Upper lobe of left lung (tissue), 6 donors: ENCODE results near the gene BCO1. TPM values are rescaled to one million over a fixed set of nuclear protein-coding genes. Genes with fewer than 3 reads are reported as not detected.
"Not testable (repeated sequence)": the region's sequence is repeated elsewhere in the genome, so short reads cannot be mapped to it uniquely, and the experiment has no call there.

Source experiments
- ATAC-seq, 2 donors: fragments of 200-7000 bp; cut with Tn5 transposase; one replicate each; pipeline ENCODE4 v1.9.1; 2022; ENCODE audit warnings: mild to moderate bottlenecking in 2 of 2, moderate library complexity in 2 of 2; ENCODE audit not compliant: low FRiP score in 2 of 2
- DNase-seq, 2 donors: peaks; one replicate each; pipeline ENCODE4 v3.0.0-alpha.2; 2019 to 2020
- H3K27ac ChIP-seq, 4 donors: fragments of 200-600 bp; sonication (generic); one replicate each; pipeline ENCODE4 v1.5.1; 2016 to 2019
- H3K27me3 ChIP-seq, 4 donors: fragments of 200-600 bp; sonication (generic); one replicate each; pipeline ENCODE4 v1.5.1; 2017 to 2019
- H3K36me3 ChIP-seq, 4 donors: fragments of 200-600 bp; sonication (generic); one replicate each; pipeline ENCODE4 v1.5.1; 2016 to 2019
- H3K4me1 ChIP-seq, 4 donors: fragments of 200-600 bp; sonication (generic); one replicate each; pipeline ENCODE4 v1.5.1; 2018 to 2019
- H3K4me3 ChIP-seq, 4 donors: fragments of 200-600 bp; sonication (generic); one replicate each; pipeline ENCODE4 v1.5.1; 2017 to 2019; ENCODE audit warnings: mild to moderate bottlenecking in 2 of 4, moderate library complexity in 1 of 4
- H3K9me3 ChIP-seq, 4 donors: fragments of 200-600 bp; sonication (generic); one replicate each; pipeline ENCODE4 v1.5.1; 2018 to 2019
- EP300 ChIP-seq, 4 donors: sonication (generic); formaldehyde crosslinking; IDR thresholded peaks; one replicate each; pipeline ENCODE4 v1.5.1; 2017; ENCODE audit warnings: antibody characterized with exemption in 4 of 4, control low read depth in 2 of 4
- POLR2A ChIP-seq, 4 donors: fragments of 450-650 bp; IDR thresholded peaks; one replicate each; pipeline ENCODE4 v1.5.1; 2016 to 2017; ENCODE audit warnings: antibody characterized with exemption in 4 of 4, mild to moderate bottlenecking in 2 of 4
- POLR2AphosphoS5 ChIP-seq, 2 donors: sonication (generic); formaldehyde crosslinking; IDR thresholded peaks; one replicate each; pipeline ENCODE4 v1.5.1; 2017; ENCODE audit warnings: antibody characterized with exemption in 2 of 2
- WGBS, 2 donors: methylation state at CpG; one replicate each; pipeline ENCODE4 v1.1.5; 2017 to 2018; 5-methylcytosine and 5-hydroxymethylcytosine counted together
- total RNA-seq, 6 donors: library from RNA; depleted of rRNA in 4 of 6; stranded (reverse); fragments of >200 nt in 4 of 6; gene quantifications; one replicate each; pipeline versions ENCODE4 v1.1.0 to v1.2.1, GENCODE V29; 2016 to 2021
- TF ChIP-seq, protein P1 (sequence below), 6 experiments: fragments of 450-650 bp in 4 of 6; fragments of 200-600 bp in 2 of 6; sonication (generic) in 2 of 6; IDR thresholded peaks; one replicate each; pipeline ENCODE4 v1.5.1; 2016 to 2019; ENCODE audit warnings: antibody characterized with exemption in 6 of 6
- donor health status: DM: no; HTN: no; CAD: no; lungs with moderate emphysema.
- donor health status: DM: no; HTN: yes; CAD: no; lungs with severe emphysema.

BCO1 gene
- total RNA-seq, 6 donors from 2014 or later, result 0.17 to 0.92 TPM; not detected in 4

DNA sequence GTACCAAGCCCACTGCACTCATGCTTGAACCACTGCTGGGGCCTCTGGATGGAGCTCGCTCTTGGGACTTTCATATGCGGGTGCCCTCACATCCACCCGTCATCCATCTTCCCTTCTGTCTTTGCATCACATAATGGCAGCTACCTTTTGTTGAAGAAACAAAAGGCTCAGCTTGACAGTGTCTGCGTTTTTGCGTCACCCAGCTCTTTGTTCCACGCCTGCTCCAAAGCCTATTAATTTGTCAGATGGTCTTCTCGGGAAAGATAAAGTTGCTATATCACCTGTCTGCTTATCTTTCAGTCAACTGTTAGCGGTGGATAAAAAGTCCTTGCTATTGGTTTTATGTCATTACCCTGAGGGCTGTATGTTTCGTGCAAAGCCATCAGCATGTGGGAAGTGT is 18.1 kb upstream of the BCO1 start:
- DNase-seq (no peak), ATAC-seq (no peak)
- H3K36me3 ChIP-seq, result no peaks in the 10 kb centered on the region
- no peak overlapping the region for H3K27ac ChIP-seq
- no peaks in the 10 kb centered on the region for H3K4me1 ChIP-seq
- H3K9me3 ChIP-seq, result no peaks in the 10 kb centered on the region
- H3K4me3 ChIP-seq, result no peak overlapping the region
- 56 to 60% methylated on average over 9 of the region's 9 CpGs for WGBS, 2 donors
- no peaks in the 10 kb centered on the region for H3K27me3 ChIP-seq
- no peak for TF ChIP-seq POLR2AphosphoS5 (IDR thresholded peaks at IDR 0.05)
- no peak for TF ChIP-seq POLR2A (IDR thresholded peaks at IDR 0.05)
- no peak for TF ChIP-seq EP300 (IDR thresholded peaks at IDR 0.05)
- TF ChIP-seq, protein P1, sequence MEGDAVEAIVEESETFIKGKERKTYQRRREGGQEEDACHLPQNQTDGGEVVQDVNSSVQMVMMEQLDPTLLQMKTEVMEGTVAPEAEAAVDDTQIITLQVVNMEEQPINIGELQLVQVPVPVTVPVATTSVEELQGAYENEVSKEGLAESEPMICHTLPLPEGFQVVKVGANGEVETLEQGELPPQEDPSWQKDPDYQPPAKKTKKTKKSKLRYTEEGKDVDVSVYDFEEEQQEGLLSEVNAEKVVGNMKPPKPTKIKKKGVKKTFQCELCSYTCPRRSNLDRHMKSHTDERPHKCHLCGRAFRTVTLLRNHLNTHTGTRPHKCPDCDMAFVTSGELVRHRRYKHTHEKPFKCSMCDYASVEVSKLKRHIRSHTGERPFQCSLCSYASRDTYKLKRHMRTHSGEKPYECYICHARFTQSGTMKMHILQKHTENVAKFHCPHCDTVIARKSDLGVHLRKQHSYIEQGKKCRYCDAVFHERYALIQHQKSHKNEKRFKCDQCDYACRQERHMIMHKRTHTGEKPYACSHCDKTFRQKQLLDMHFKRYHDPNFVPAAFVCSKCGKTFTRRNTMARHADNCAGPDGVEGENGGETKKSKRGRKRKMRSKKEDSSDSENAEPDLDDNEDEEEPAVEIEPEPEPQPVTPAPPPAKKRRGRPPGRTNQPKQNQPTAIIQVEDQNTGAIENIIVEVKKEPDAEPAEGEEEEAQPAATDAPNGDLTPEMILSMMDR (IDR thresholded peaks at IDR 0.05), result no peak

DNA sequence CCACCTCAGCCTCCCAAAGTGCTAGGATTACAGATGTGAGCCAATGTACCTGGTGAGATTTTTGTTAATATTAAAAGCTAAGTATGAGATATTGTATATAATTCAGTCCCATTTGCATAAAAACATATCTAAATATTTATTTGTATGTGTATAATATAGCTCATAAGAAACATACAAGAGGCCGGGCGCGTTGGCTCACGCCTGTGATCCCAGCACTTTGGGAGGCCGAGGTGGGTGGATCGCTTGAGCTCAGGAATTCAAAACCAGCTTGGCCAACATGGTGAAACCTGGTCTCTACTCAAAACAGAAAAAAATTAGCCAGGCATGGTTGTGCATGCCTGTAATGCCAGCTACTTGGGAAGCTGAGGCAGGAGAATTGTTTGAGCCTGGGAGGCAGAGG is 16.8 kb upstream of the BCO1 start:
- H3K27ac ChIP-seq, result no peak overlapping the region
- TF ChIP-seq EP300 (IDR thresholded peaks at IDR 0.05) (no peak), POLR2A (IDR thresholded peaks at IDR 0.05) (no peak), POLR2AphosphoS5 (IDR thresholded peaks at IDR 0.05) (no peak)
- TF ChIP-seq, protein P1 (IDR thresholded peaks at IDR 0.05), result no peak
- no peaks in the 10 kb centered on the region for H3K36me3 ChIP-seq
- H3K4me3 ChIP-seq, result no peak overlapping the region
- no peak for DNase-seq
- H3K27me3 ChIP-seq, result no peaks in the 10 kb centered on the region
- H3K9me3 ChIP-seq, result no peaks in the 10 kb centered on the region
- 84 to 90% methylated on average over 6 of the region's 6 CpGs for WGBS, 2 donors
- no peak for ATAC-seq
- no peaks in the 10 kb centered on the region for H3K4me1 ChIP-seq

DNA sequence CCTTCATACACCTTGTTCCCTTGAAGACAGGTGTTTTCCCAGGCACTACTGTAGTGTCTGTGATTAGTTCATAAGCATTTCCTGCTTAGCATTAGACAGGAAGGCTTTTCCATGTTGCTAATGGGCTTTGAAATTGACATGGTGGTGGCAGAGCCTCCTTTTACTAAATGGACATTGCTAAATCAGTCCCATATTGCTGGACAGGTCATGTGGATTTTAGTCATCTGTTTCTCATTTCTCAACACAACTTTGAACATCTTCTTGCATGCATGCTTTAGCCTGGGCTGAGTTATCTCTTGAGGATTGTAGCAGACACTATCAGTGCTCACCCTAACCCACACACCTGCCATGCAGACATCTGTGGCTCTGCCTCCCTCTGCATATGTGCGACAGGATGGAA is 13.7 kb upstream of the BCO1 start:
- 76 to 90% methylated on average over 1 of the region's 1 CpG for WGBS, 2 donors
- Histone ChIP-seq H3K27ac (no peak overlapping the region), H3K9me3 (no peaks in the 10 kb centered on the region), H3K4me1 (no peaks in the 10 kb centered on the region), H3K36me3 (no peaks in the 10 kb centered on the region), H3K4me3 (no peak overlapping the region), H3K27me3 (no peaks in the 10 kb centered on the region)
- no peak for TF ChIP-seq POLR2A (IDR thresholded peaks at IDR 0.05)
- peak in 1 of 4 donors; percentile 11 for TF ChIP-seq EP300 (IDR thresholded peaks at IDR 0.05)
- ATAC-seq (no peak), DNase-seq (no peak)

DNA sequence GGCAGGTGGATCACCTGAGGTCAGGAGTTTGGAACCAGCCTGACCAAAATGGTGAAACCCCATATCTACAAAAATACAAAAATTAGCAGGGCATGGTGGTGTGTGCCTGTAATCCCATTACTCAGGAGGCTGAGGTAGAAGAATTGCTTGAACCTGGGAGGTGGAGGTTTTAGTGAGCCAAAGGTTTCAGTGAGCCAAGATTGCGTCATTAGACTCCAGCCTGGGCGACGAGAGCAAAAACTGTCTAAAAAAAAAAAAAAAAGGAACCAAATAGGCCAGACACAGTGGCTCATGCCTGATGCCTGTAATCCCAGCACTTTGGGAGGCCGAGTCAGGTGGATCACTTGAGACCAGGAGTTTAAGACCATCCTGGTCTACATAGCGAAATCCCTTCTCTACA is 12.8 kb upstream of the BCO1 start:
- not testable (repeated sequence) for H3K4me1 ChIP-seq, H3K27ac ChIP-seq, H3K27me3 ChIP-seq, H3K4me3 ChIP-seq, ATAC-seq, H3K36me3 ChIP-seq, DNase-seq, H3K9me3 ChIP-seq
- WGBS, 2 donors, result 56 to 72% methylated on average over 5 of the region's 5 CpGs

DNA sequence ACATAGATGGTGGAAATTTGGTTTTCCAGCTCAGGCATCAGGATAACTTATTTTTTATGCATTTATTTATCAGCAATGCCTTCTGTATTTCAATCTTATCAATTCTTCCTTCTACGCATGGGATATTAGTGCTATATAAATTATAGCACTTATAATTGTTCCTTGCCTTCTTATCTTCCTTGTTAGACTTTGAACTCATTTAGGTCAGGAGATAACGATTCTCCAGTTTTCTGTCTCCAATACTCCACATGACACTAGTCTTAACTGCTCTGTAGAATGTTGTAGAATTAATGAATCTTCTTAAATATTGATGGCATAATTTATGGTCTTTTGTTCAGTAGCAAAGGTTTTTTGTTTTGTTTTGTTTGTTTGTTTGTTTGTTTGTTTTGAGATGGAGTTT is 10.7 kb upstream of the BCO1 start:
- no peaks in the 10 kb centered on the region for H3K4me1 ChIP-seq
- ATAC-seq, result no peak
- 87 to 93% methylated on average over 2 of the region's 2 CpGs for WGBS, 2 donors
- H3K9me3 ChIP-seq, result no peaks in the 10 kb centered on the region
- TF ChIP-seq, protein P1 (IDR thresholded peaks at IDR 0.05), result no peak
- TF ChIP-seq EP300 (IDR thresholded peaks at IDR 0.05), result no peak
- no peak for DNase-seq
- no peak overlapping the region for H3K27ac ChIP-seq
- no peak overlapping the region for H3K4me3 ChIP-seq
- no peaks in the 10 kb centered on the region for H3K36me3 ChIP-seq
- no peaks in the 10 kb centered on the region for H3K27me3 ChIP-seq

DNA sequence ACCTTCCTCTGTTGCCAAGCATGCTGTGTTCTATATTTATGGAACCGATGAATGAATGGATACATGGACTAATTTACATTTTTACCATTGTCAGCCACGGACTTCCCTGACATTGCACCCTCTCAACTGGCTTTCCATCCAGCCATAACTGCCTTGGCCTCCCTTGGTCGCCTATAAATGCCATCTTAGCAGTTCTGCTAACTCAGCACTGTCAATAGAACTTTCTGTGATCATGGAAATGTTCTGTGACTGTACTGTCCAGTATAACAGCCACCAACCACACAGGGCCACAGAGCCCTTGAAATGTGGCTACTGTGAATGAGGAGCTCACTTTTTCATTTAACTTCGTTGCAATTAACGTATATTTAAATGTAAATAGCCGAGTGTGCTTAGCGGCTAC is 8.7 kb upstream of the BCO1 start:
- Histone ChIP-seq H3K4me3 (no peak overlapping the region), H3K36me3 (no peaks in the 10 kb centered on the region), H3K4me1 (no peaks in the 10 kb centered on the region), H3K9me3 (no peaks in the 10 kb centered on the region), H3K27me3 (no peaks in the 10 kb centered on the region), H3K27ac (no peak overlapping the region)
- WGBS, 2 donors, result 68 to 70% methylated on average over 7 of the region's 7 CpGs
- ATAC-seq, result no peak
- no peak for DNase-seq
- TF ChIP-seq, protein P1 (IDR thresholded peaks at IDR 0.05), result no peak
- no peak for TF ChIP-seq POLR2AphosphoS5 (IDR thresholded peaks at IDR 0.05)
- TF ChIP-seq EP300 (IDR thresholded peaks at IDR 0.05), result no peak
- TF ChIP-seq POLR2A (IDR thresholded peaks at IDR 0.05), result no peak
